NCI-H1930 (cell line): ENCODE results near the gene CDK18.
A peak's percentile ranks its signal among the peaks of the same experiment; 100 is the strongest.

Experiments used
- DNase-seq, 2 experiments: peaks; one replicate each; lab custom pipeline; 2025; lab: John Stamatoyannopoulos, UW

CDK18 gene

GRCh38 chr1:205523261-205523890 lies 18.9 kb downstream of the CDK18 start:
- no peak for DNase-seq

- DNase-seq = peak; percentile 13 to 75
These were observed 19.7 kb downstream of the CDK18 start for GRCh38 chr1:205523891-205524793.

- DNase-seq = no peak
These were observed 20.3 kb downstream of the CDK18 start for GRCh38 chr1:205524794-205525101.

GRCh38 chr1:205525495-205526285 lies 21.2 kb downstream of the CDK18 start:
- DNase-seq = no peak

GRCh38 chr1:205526431-205526830 lies 22.0 kb downstream of the CDK18 start:
- no peak for DNase-seq

GRCh38 chr1:205527931-205528330 lies 23.5 kb downstream of the CDK18 start:
- DNase-seq = no peak

- peak in 1 of 2 experiments; percentile 21 for DNase-seq
These were observed 24.0 kb downstream of the CDK18 start for GRCh38 chr1:205528446-205528886.

GRCh38 chr1:205528887-205529825 lies 24.7 kb downstream of the CDK18 start:
- DNase-seq = peak; percentile 61 to 82

GRCh38 chr1:205530116-205530515 lies 25.6 kb downstream of the CDK18 start:
- DNase-seq = no peak

- DNase-seq = no peak
These were observed 26.9 kb downstream of the CDK18 start for GRCh38 chr1:205531191-205532025.

GRCh38 chr1:205532026-205532898 lies 27.8 kb downstream of the CDK18 start:
- DNase-seq = no peak

- DNase-seq = no peak
These were observed 28.7 kb downstream of the CDK18 start for GRCh38 chr1:205532996-205533735.

GRCh38 chr1:205533748-205534443 lies 29.4 kb downstream of the CDK18 start:
- no peak for DNase-seq

GRCh38 chr1:205534444-205534985 lies 30.0 kb downstream of the CDK18 start:
- DNase-seq = no peak

- DNase-seq = no peak
These were observed 30.6 kb downstream of the CDK18 start for GRCh38 chr1:205535096-205535495.

- no peak for DNase-seq
These were observed 31.6 kb downstream of the CDK18 start for GRCh38 chr1:205535866-205536758.
